Tibial artery (tissue), 4 donors: ENCODE results near the gene TMEM35B.
"Not testable (repeated sequence)": the region's sequence is repeated elsewhere in the genome, so short reads cannot be mapped to it uniquely, and the experiment has no call there.

ENCODE experiments used
- DNase-seq, 2 donors: peaks; one replicate each; pipeline ENCODE4 v3.0.0-alpha.2; 2019
- H3K27ac ChIP-seq, 2 donors: fragments of 200-600 bp; sonication (generic) in 1 of 2; 1 replicate in 1 of 2; 2 replicates in 1 of 2; pipeline ENCODE4 v1.5.1; 2018 to 2019; ENCODE audit warnings: mild to moderate bottlenecking in 1 of 2
- H3K27me3 ChIP-seq, 2 donors: fragments of 200-600 bp; sonication (generic) in 1 of 2; one replicate each; pipeline versions ENCODE4 v1.5.1 to v1.6.0; 2016 to 2019
- H3K36me3 ChIP-seq, 3 donors: fragments of 200-600 bp; sonication (generic) in 2 of 3; one replicate each; pipeline ENCODE4 v1.5.1; 2016 to 2019; ENCODE audit warnings: mild to moderate bottlenecking in 2 of 3
- H3K4me1 ChIP-seq, 4 donors: fragments of 200-600 bp; sonication (generic) in 2 of 4; 1 replicate in 3 of 4; 2 replicates in 1 of 4; pipeline ENCODE4 v1.5.1; 2016 to 2019
- H3K4me3 ChIP-seq, 2 donors: fragments of 200-600 bp; sonication (generic) in 1 of 2; 1 replicate in 1 of 2; 2 replicates in 1 of 2; pipeline ENCODE4 v1.5.1; 2018 to 2019; ENCODE audit warnings: mild to moderate bottlenecking in 2 of 2
- H3K9me3 ChIP-seq, 3 donors: fragments of 200-600 bp; sonication (generic) in 1 of 3; one replicate each; pipeline ENCODE4 v1.5.1; 2016 to 2019
- CTCF ChIP-seq, 2 experiments: fragments of 200-600 bp in 1 of 2; fragments of 450-650 bp in 1 of 2; IDR thresholded peaks; one replicate each; pipeline ENCODE4 v1.5.1; 2017 to 2019; ENCODE audit warnings: antibody characterized with exemption in 2 of 2, mild to moderate bottlenecking in 1 of 2, moderate library complexity in 1 of 2
- intact Hi-C: fragments of 100-400 bp; cut with DNase I; formaldehyde crosslinking; loops from one replicate; pipeline ENCODE4 v1.15.0; 2023; ENCODE audit warnings: low total_unique reads

TMEM35B gene

GRCh38 chr1:34970829-34971228 lies 14.3 kb downstream of the TMEM35B start:
- H3K4me1 ChIP-seq: no peaks in the 10 kb centered on the region
- no peak overlapping the region for H3K27ac ChIP-seq
- TF ChIP-seq CTCF (IDR thresholded peaks at IDR 0.05): no peak
- peaks cover 0 to 4% (median 0%) of the 10 kb centered on the region in 3 donors for H3K9me3 ChIP-seq
- intact Hi-C loops: no loop called here
- no peak for DNase-seq
- H3K4me3 ChIP-seq: no peak overlapping the region
- no peaks in the 10 kb centered on the region for H3K27me3 ChIP-seq
- H3K36me3 ChIP-seq: no peaks in the 10 kb centered on the region

- H3K27me3 ChIP-seq: no peaks in the 10 kb centered on the region
- no peak overlapping the region for H3K4me3 ChIP-seq
- intact Hi-C loops: no loop called here
- no peak for DNase-seq
- H3K9me3 ChIP-seq: peaks cover 0 to 4% (median 0%) of the 10 kb centered on the region in 3 donors
- H3K27ac ChIP-seq: no peak overlapping the region
- H3K36me3 ChIP-seq: no peaks in the 10 kb centered on the region
- H3K4me1 ChIP-seq: no peaks in the 10 kb centered on the region
- no peak for TF ChIP-seq CTCF (IDR thresholded peaks at IDR 0.05)
These were observed 14.9 kb downstream of the TMEM35B start for GRCh38 chr1:34970220-34970735.

DNA sequence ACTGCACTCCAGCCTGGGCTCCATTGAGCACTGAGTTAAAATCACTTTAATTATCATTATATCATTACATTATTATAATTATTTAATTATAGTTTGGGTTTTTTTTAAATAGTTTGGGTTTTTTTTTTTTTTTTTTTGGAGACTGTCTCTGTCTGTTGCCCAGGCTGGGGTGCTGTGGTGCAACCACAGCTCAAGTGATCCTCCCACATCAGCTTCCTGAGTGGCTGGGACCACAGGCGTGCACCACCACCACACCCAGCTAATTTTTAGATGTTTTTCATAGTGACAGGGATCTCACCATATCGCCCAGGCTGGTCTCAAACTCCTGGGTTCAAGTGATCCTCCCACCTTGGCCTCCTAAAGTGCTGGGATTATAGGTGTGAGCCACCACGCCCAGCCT lies 16.9 kb downstream of the TMEM35B start:
- intact Hi-C loops, H3K9me3 ChIP-seq, H3K4me1 ChIP-seq, H3K36me3 ChIP-seq, H3K27ac ChIP-seq, DNase-seq, H3K4me3 ChIP-seq, H3K27me3 ChIP-seq: not testable (repeated sequence)

DNA sequence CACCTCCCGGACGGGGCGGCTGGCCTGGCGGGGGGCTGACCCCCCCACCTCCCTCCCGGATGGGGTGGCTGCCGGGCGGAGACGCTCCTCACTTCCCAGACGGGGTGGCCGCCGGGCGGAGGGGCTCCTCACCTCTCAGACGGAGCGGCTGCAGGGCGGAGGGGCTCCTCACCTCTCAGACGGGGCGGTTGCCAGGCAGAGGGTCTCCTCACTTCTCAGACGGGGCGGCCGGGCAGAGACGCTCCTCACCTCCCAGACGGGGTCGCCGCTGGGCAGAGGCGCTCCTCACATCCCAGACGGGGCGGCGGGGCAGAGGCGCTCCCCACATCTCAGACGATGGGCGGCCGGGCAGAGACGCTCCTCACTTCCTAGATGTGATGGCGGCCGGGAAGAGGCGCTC lies 17.5 kb downstream of the TMEM35B start:
- intact Hi-C loops, H3K4me3 ChIP-seq, H3K27ac ChIP-seq, DNase-seq, H3K27me3 ChIP-seq, H3K4me1 ChIP-seq, H3K36me3 ChIP-seq, H3K9me3 ChIP-seq: not testable (repeated sequence)

DNA sequence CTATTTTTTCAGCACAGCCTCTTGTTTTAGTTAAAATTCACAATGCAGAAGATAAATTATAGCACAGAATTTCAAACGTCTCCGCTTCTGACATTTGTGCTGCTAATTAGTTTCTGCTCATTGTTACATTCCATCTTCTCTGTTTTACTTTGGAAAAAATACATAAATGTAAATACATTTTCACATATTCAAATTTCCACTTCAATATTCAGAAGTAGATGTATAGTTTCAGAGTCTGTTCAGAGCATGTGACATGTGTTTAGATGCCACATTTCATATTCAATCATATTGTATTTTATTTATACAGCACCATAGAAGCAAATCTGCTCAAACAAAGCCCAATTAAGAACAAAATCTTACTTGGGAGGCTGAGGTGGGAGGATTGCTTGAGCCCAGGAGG lies 19.6 kb downstream of the TMEM35B start:
- intact Hi-C loops: no loop called here
- peaks cover 0 to 4% (median 0%) of the 10 kb centered on the region in 3 donors for H3K9me3 ChIP-seq
- no peaks in the 10 kb centered on the region for H3K4me1 ChIP-seq
- no peak overlapping the region for H3K4me3 ChIP-seq
- no peak for DNase-seq
- no peaks in the 10 kb centered on the region for H3K36me3 ChIP-seq
- H3K27ac ChIP-seq: no peak overlapping the region
- TF ChIP-seq CTCF (IDR thresholded peaks at IDR 0.05): no peak
- H3K27me3 ChIP-seq: no peaks in the 10 kb centered on the region

- Histone ChIP-seq H3K9me3 (no peaks in the 10 kb centered on the region), H3K27ac (no peak overlapping the region), H3K36me3 (no peaks in the 10 kb centered on the region), H3K4me3 (no peak overlapping the region), H3K4me1 (no peaks in the 10 kb centered on the region), H3K27me3 (no peaks in the 10 kb centered on the region)
- TF ChIP-seq CTCF (IDR thresholded peaks at IDR 0.05): no peak
- DNase-seq: no peak
- intact Hi-C loops: no loop called here
These were observed 34.7 kb downstream of the TMEM35B start for GRCh38 chr1:34950428-34950827.

- H3K27ac ChIP-seq, H3K27me3 ChIP-seq, intact Hi-C loops, H3K36me3 ChIP-seq, H3K4me3 ChIP-seq, H3K4me1 ChIP-seq, DNase-seq, H3K9me3 ChIP-seq: not testable (repeated sequence)
These were observed 36.4 kb downstream of the TMEM35B start for GRCh38 chr1:34948739-34949138.

DNA sequence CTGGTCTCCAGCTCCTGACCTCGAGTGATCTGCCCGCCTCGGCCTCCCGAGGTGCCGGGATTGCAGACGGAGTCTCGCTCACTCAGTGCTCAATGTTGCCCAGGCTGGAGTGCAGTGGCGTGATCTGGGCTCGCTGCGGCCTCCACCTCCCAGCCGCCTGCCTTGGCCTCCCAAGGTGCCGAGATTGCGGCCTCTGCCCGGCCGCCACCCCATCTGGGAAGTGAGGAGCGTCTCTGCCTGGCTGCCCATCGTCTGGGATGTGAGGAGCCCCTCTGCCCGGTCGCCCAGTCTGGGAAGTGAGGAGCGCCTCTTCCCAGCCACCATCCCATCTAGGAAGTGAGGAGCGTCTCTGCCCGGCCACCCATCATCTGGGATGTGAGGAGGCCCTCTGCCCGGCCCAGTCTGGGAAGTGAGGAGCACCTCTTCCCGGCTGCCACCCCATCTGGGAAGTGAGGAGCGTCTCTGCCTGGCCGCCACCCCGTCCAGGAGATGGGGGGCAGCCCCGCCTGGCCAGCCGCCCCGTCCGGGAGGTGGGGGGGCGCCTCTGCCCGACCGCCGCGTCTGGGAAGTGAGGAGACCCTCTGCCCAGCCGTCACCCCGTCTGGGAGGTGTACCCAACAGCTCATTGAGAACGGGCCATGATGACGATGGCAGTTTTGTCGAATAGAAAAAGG lies 37.4 kb downstream of the TMEM35B start:
- H3K4me1 ChIP-seq, H3K36me3 ChIP-seq, H3K27me3 ChIP-seq, DNase-seq, H3K9me3 ChIP-seq, H3K4me3 ChIP-seq, H3K27ac ChIP-seq, intact Hi-C loops: not testable (repeated sequence)
